NCI-H1436 treated with DMSO at 0.1 percent for 48 hours (cell line): ENCODE results near the gene PTK6.
"Not testable (repeated sequence)": the region's sequence is repeated elsewhere in the genome, so short reads cannot be mapped to it uniquely, and the experiment has no call there.

Source experiments
- DNase-seq: peaks from one replicate; lab custom pipeline; 2025; lab: John Stamatoyannopoulos, UW

PTK6 gene

DNA sequence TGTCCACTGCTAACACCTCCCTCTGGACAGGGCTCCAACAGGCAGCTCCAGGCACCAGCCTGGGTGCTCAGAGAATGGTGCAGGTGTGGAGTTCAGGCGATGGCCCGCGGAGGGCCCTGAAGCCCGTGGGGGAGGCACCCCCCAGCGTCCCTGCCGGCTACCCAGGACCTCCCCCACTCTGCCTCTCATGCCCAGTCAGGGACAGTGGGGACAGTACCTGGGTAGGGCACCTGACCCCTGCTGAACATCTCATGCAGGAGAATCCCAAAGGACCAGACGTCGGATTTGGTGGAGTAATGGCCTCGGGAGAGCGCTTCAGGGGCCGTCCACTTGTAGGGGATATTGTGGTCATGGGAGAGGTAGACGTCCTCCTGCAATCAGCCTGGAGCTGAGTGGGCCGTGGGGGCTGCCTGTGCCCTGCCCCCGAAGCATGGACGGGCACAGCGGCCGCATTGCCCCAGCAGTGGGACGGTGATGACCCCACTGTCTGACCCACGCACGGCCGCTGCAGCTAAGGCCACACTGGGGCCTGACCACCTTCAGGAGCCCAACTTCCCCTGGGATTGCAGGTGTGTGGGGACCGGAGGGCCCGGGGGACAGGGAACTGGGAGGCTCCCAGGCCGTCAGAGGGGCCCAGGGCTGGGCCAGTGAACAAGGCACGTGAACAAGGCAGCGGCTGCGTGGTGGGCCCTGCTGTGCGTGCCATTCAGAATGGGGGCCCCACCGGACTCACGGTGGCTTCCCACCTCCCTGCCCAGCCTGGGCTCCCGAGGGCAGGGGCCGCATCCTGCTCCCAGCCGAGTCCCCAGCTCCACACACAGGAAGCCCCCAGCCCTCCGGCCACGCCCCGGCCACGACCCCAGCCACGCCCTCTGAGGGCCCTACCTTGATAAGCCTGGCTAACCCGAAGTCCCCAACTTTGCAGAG, 7.1 kb downstream of the PTK6 start:
- no peak for DNase-seq

DNA sequence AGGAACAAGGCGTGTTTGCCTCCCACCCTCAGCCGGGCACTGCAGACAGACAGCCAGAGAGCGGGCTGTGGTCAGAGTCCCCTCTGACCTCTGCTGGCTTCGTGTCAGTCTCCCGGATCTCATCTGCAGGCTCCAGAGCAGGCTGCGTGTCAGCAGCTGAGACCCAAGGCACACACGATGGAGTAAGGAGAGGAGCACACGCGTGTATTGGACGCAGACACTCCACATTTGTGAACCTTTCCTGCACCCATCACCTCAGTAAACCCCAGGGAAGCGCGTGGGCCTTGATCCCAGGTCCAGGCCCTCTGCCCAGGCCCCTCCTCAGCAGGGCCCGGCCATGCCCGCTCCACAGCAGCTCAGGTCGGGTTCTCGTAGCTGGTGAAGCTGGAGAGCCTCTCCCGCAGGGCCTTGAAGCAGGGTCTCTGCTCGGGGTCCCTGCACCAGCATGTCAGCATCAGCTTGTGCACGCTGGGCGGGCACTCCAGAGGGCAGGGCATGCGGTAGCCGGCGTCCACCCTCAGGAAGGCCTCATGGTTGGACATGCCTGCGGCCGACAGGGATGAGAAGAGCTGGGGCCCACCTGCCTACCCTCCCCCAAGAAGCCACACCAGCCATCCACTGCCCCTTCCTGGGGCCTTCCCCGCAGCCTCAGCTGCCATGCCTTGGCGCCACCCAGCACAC, 7.9 kb downstream of the PTK6 start:
- DNase-seq: no peak

DNA sequence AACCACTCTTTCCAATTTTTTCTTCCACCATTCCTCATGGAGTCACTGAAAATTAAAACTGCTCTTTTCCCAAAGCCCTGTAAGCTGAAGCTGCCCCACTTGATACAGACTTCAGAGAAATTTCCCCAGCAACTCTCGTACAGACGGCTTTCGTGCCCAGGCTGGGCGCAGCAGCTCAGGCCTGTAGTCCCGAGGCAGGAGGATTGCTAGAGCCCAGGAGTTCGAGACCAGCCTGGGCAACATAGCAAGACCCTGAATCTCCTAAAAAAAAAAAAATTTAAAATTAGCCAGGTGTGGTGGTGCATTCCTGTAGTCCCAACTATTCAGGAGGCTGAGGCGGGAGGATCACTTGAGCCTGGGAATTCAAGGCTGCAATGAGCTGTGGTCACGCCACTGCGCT, 10.0 kb downstream of the PTK6 start:
- DNase-seq: no peak

- no peak for DNase-seq
Measured at GRCh38 chr20:63525971-63526370, 11.2 kb downstream of the PTK6 start.

- DNase-seq: no peak
Measured at GRCh38 chr20:63525185-63525584, 12.0 kb downstream of the PTK6 start.

- DNase-seq: no peak
Measured at GRCh38 chr20:63522981-63523611, 14.1 kb downstream of the PTK6 start.

DNA sequence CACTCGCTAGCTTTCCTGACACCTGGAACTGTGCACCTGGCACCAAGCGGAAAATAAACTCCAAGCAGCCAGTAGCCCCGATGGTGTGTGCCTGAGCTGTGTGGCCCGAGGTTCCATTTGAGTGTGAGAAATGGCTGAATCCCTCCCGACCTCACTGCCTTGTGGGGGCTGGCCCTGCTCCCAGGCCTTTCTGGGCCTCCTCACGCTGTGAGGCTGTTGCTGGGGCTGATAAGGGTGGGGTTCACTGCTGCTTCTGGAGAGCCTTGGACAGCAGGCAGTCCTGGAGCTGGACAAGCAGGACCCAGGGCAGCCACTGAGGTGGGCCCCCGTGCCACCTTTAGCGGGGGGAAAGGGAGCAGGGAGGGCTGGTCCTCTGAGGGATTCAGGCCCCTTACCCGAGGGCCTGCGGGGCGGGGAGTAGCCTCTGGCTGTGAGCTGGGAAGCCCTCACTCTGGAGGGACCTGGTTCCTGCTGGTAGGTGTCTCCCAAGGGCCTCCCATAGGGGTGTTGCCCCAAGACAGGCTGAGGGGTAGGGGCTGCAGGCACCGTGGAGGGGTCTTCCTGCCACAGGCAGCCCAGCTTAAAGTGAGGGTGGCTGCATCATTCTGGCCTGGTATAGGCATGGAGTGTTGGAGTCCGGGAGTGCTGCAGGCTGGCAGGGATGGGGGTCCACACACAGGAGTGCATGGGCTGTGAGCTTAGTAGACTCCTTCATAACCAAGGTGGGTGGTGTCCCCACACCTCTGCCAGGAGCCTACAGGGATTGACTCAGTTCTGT, 14.9 kb downstream of the PTK6 start:
- DNase-seq: no peak

- no peak for DNase-seq
Measured at GRCh38 chr20:63521602-63522001, 15.6 kb downstream of the PTK6 start.

GRCh38 chr20:63520934-63521601, 16.1 kb downstream of the PTK6 start:
- no peak for DNase-seq

DNA sequence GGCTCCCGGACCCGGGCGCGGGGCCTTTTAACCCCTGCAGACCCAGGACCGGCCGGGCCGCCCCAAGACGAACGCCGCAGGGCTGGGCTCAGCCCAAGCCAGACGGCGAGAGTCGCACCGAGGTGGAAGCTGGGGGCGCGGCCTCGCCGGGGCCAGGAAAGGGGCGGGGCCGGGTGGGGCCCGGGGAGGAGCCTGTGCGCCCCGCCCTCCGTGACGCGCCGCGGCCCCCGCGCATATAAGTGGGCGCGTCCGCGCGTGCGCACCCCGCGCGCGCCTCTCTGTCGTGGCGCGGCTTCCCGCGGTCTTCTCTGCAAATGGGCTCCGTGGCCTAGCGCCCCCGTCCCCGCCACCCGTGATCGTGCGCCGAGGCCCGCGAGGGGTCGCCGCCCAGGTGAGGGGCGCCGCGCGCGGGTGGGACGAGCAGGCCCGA, 16.7 kb downstream of the PTK6 start, which contains the start of gene PPDPF:
TSS of gene PPDPF (plus strand) at position 262 of the 430 bp plus-strand sequence. CDS start 544 bp downstream, outside the sequence.
- no peak for DNase-seq

DNA sequence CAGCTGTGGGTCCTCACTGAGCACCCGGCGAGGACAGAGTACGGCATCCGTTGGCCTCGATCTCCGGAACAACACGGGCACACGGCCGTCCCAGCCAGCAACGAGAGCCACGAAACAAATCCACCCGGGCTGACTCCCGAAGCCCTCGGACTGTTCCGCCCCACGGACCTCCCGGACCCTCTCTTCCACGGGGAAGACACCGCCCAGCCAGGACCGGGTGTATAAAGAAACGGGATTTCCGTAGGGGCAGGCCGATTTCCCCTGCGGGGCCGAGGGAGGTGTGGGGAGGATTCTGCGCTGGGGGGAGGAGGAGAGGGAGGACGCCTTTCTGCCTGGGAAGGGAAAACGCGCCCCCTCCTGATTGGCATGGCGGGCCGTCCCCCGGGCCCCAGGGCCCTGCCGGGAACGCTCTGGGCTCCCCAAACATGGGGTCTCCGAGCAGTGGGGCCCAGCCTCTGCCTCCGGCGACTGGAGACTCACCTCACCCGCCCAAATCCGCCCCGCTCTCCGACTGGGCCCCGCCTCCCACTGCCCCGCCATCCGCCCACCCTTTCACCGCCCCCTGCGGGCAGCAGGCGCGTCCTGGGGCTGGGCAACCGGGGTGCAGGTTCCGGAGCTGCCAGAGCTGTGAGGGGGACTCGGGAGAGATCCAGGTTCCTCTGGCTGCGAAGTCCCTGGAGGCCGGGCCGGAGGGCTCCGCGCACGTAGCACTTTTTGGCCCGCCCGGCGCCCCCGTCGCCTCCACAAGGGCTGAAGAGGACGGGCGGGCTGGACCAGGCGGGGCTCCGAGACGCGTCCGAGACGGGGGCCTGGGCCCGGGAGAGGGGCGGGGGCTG, 17.3 kb downstream of the PTK6 start:
- DNase-seq: no peak

DNA sequence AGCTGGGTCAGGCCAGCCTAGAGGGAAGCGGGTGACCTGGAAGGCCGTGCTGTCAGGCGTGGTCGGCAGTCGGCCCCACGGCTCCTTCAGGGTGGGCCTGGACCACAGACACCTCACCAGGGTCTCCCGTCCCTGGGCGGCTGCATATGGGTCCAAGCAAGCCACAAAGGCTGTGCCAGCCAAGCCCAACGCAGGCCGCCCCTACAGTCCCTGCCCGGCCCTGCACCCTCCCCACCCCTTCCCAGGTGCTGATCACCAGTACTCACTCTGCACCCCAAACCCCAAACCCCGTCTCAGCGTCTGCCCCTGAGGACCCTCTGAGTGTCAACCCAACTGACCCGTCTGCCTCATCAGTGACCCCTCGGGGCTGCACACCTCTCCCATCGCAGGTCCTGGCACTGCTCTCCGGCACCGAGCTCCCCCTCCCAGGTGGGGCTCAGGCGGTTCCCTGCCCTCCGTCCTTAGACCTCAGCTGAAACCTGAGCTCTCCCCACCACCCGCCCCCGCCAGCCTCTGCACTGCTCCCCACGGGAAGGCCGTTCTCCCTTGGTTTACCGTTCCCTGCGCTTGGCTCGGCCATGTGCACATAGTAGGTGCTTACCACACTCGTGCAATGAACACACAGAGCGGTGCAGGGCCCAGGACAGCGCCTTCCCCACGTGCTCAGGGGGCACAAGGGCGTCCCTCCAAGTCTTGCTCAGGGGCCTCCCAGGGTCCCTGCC, 18.1 kb downstream of the PTK6 start:
- no peak for DNase-seq

DNA sequence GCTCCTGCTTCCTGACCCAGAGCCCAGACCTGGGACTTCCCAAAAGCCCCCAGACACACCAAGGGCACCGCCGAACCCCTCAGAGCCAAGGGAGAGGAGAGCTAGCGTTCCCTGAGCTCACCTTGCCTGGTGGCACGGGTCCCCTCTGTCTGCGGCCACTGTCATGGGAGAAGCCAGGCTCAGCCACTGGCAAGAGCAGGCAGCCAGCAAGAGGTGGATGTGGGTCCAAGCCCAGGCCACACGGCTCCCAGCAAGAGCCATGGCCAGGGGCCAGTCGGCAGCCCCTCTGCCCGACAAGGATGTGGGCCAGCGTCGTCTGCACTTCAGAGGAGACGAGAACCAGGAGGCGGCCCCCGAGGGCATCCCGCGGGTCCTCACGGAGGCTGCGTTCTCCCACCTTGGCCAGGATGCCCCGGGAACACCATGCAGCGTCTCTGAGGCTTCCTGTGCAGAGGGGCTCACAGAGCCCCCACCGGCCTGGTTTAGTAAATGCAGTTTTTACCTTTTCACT, 18.8 kb downstream of the PTK6 start:
- no peak for DNase-seq

GRCh38 chr20:63517376-63518309, 19.5 kb downstream of the PTK6 start:
- no peak for DNase-seq

DNA sequence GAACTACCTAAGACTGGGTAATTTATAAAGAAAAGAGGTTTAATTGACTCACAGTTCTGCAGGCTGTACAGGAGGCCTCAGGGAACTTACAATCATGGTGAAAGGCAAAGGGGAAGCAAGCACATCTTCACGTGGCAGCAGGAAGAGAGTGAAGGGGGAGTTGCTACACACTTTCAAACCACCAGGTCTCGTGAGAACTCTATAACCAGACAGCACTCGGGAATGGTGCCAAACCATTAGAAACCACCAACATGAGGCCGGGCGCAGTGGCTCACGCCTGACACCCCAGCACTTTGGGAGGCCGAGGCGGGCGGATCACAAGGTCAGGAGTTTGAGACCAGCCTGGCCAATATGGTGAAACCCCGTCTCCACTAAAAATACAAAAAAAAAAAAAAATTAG, 22.7 kb downstream of the PTK6 start:
- not testable (repeated sequence) for DNase-seq

DNA sequence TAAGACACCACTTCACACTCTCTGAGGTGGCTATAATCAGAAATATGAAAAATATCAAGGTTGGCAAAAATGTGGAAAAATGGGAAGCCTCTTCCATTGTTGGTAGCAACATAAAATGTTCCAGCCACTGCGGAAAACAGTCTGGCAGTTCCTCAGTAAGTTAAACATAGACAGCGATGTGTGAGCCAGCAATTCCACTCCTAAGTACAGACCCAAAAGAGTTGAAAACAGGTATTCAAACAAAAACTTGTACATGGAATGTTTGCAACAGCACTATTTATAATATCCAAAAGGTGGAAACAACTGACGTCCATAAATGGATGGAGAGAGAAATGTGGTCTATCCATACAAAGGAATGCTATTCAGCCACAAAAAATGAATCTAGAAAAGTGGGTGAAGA, 24.0 kb downstream of the PTK6 start:
- no peak for DNase-seq

DNA sequence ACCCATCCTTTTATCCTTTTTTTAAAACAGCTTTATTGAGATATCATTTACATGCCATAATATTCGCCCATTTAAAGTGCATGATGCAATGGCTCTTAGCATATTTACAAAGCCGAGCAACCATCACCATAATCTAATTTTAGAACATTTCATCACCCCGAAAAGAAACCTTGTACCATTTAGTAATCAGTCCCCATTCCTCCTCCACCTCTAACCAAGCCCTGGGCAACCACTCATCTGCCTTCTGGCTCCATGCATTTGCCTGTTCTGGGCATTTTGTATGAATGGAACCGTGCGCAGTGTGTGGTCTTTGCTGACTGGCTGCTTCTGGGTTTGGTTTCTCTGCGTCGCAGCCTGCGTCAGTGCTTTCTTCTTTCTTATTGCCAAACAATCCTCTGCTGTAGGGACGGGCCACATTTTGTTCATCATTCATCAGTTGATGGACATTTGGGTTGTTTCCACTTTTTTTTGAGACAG, 28.1 kb downstream of the PTK6 start:
- DNase-seq: no peak

- no peak for DNase-seq
Measured at GRCh38 chr20:63508072-63508768, 29.0 kb downstream of the PTK6 start.
